ENCODE measurements around the gene GPR26. TPM values are rescaled to one million over a fixed set of nuclear protein-coding genes. Genes with fewer than 3 reads are reported as not detected.

Gene GPR26
- total RNA-seq, 4 donors from 2014 or later: not detected

DNA sequence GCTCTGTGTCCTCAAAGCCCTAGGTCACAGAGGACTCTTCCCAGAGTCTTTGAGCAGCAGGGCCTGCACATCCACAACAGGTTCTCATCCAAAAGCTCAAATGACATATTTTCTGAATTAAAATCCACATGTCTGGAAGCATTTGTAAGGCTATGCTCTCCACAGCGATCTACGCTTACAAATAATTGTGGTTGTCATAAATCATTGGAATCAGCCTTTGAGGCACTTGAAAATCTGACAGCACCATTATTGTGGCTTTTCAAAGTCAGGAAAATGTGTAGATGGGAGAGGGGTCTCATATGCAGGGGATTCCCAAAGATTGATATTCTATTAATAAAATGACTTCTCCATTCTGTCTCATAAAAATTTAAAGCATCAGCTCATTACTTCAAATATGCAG, 16.3 kb downstream of the GPR26 start:
- Histone ChIP-seq H3K9me3 (no peaks in the 10 kb centered on the region), H3K27ac (no peak overlapping the region), H3K27me3 (no peaks in the 10 kb centered on the region), H3K4me3 (no peak overlapping the region), H3K36me3 (no peaks in the 10 kb centered on the region), H3K4me1 (no peaks in the 10 kb centered on the region)
- no peak for TF ChIP-seq POLR2A (IDR thresholded peaks at IDR 0.05)
- TF ChIP-seq, protein P1, sequence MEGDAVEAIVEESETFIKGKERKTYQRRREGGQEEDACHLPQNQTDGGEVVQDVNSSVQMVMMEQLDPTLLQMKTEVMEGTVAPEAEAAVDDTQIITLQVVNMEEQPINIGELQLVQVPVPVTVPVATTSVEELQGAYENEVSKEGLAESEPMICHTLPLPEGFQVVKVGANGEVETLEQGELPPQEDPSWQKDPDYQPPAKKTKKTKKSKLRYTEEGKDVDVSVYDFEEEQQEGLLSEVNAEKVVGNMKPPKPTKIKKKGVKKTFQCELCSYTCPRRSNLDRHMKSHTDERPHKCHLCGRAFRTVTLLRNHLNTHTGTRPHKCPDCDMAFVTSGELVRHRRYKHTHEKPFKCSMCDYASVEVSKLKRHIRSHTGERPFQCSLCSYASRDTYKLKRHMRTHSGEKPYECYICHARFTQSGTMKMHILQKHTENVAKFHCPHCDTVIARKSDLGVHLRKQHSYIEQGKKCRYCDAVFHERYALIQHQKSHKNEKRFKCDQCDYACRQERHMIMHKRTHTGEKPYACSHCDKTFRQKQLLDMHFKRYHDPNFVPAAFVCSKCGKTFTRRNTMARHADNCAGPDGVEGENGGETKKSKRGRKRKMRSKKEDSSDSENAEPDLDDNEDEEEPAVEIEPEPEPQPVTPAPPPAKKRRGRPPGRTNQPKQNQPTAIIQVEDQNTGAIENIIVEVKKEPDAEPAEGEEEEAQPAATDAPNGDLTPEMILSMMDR (IDR thresholded peaks at IDR 0.05): no peak
- intact Hi-C loops (cut with DNase I; ENCODE audit: low total_unique reads): no loop called here
- DNase-seq: no peak

DNA sequence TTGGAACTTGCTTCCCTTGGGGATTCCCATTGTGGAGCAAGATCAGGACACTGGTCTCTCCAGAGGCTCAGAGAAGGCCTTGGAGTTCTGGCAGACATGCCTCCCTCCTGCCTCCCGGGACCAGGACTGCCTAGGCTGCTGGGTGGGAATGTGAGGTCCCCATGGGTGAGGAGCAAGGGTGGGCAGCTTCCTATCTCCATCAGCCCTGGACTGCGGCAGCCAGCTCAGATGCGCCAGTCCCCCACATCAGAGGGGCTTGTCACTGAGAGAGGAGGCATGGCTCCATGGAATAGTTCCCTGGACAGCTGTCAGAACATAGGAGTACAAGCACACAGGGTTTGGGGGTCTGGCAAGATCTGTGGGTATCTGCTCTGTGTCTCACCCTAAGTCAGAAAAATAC, 17.3 kb downstream of the GPR26 start:
- Histone ChIP-seq H3K4me1 (no peaks in the 10 kb centered on the region), H3K4me3 (no peak overlapping the region), H3K27me3 (no peaks in the 10 kb centered on the region), H3K36me3 (no peaks in the 10 kb centered on the region), H3K9me3 (no peaks in the 10 kb centered on the region), H3K27ac (no peak overlapping the region)
- intact Hi-C loops (cut with DNase I; ENCODE audit: low total_unique reads): no loop called here
- TF ChIP-seq, protein P1 (IDR thresholded peaks at IDR 0.05): no peak
- no peak for TF ChIP-seq POLR2A (IDR thresholded peaks at IDR 0.05)
- DNase-seq: no peak

DNA sequence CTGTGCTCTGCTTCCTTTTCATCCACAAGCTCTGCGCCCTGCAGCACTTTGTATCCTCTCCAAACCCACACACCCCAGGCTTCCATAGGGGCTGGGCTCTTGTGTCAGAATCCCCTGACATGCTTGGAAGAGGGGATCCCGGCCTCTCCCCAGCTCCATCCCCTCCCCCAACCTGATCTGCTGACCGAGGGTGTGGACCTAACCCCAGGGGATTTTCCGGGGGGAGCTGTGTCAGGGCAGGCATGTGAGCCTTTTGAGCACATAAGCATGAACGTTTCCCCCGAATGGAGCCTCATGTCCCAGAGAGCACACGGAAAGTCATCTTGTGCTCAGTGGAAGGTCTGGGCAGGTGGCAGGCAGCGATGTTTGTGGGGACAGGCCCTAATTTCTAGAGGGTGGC, 17.7 kb downstream of the GPR26 start:
- Histone ChIP-seq H3K27me3 (no peaks in the 10 kb centered on the region), H3K36me3 (no peaks in the 10 kb centered on the region), H3K9me3 (no peaks in the 10 kb centered on the region), H3K27ac (no peak overlapping the region), H3K4me1 (no peaks in the 10 kb centered on the region), H3K4me3 (no peak overlapping the region)
- intact Hi-C loops (cut with DNase I; ENCODE audit: low total_unique reads): no loop called here
- no peak for DNase-seq
- TF ChIP-seq POLR2A (IDR thresholded peaks at IDR 0.05): no peak
- TF ChIP-seq, protein P1 (IDR thresholded peaks at IDR 0.05): no peak

DNA sequence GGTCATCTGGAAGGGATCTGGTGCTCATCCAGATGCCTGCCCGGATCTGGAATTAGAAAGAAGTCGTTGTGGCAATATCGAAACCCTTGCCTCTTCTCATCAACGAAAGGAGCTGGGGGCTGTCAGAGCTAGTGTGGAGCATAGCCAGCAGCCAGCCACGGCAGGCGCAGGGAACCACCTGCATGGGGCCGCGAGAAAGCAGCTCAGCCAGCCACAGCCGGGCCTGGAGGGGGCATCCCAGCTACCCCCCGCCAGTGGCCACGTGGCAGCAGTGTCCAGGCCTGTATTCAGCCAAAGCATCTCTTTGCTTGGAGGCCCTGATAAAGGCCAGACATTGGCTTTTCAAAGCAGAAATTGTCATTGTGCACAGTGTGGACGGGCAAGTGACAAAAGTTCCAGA, 19.1 kb downstream of the GPR26 start:
- intact Hi-C loops (cut with DNase I; ENCODE audit: low total_unique reads): no loop called here
- H3K27me3 ChIP-seq: no peaks in the 10 kb centered on the region
- H3K36me3 ChIP-seq: no peaks in the 10 kb centered on the region
- H3K4me3 ChIP-seq: no peak overlapping the region
- no peaks in the 10 kb centered on the region for H3K9me3 ChIP-seq
- no peak for DNase-seq
- no peak overlapping the region for H3K27ac ChIP-seq
- no peak for TF ChIP-seq POLR2A (IDR thresholded peaks at IDR 0.05)
- TF ChIP-seq, protein P1 (IDR thresholded peaks at IDR 0.05): no peak
- H3K4me1 ChIP-seq: no peaks in the 10 kb centered on the region

DNA sequence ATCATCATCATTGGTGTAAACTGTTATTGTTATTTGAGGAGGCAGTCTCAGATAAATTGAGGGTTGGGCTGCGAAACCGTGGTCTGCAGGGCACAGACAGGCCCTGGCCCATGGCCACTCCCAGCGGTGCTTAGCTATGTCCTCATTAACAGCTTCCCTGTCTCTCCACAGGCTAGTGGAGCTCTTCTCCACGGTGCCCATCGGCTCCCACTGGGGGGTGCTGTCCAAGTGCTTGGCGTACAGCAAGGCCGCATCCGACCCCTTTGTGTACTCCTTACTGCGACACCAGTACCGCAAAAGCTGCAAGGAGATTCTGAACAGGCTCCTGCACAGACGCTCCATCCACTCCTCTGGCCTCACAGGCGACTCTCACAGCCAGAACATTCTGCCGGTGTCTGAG, 21.6 kb downstream of the GPR26 start:
- no peaks in the 10 kb centered on the region for H3K27me3 ChIP-seq
- H3K27ac ChIP-seq: no peak overlapping the region
- no peaks in the 10 kb centered on the region for H3K4me1 ChIP-seq
- intact Hi-C loops (cut with DNase I; ENCODE audit: low total_unique reads): no loop called here
- H3K9me3 ChIP-seq: no peaks in the 10 kb centered on the region
- H3K36me3 ChIP-seq: no peaks in the 10 kb centered on the region
- DNase-seq: no peak
- H3K4me3 ChIP-seq: no peak overlapping the region
- no peak for TF ChIP-seq POLR2A (IDR thresholded peaks at IDR 0.05)
- TF ChIP-seq, protein P1 (IDR thresholded peaks at IDR 0.05): no peak
